ENCODE data around the gene MAST4.

Gene MAST4

GRCh38 chr5:67176936-67177335 is 580.7 kb downstream of the MAST4 start:
- DNase-seq, result no peak

- DNase-seq, result no peak
Observed at GRCh38 chr5:67178085-67178484, 581.9 kb downstream of the MAST4 start.

GRCh38 chr5:67178966-67179365 is 582.8 kb downstream of the MAST4 start:
- no peak for DNase-seq

DNA sequence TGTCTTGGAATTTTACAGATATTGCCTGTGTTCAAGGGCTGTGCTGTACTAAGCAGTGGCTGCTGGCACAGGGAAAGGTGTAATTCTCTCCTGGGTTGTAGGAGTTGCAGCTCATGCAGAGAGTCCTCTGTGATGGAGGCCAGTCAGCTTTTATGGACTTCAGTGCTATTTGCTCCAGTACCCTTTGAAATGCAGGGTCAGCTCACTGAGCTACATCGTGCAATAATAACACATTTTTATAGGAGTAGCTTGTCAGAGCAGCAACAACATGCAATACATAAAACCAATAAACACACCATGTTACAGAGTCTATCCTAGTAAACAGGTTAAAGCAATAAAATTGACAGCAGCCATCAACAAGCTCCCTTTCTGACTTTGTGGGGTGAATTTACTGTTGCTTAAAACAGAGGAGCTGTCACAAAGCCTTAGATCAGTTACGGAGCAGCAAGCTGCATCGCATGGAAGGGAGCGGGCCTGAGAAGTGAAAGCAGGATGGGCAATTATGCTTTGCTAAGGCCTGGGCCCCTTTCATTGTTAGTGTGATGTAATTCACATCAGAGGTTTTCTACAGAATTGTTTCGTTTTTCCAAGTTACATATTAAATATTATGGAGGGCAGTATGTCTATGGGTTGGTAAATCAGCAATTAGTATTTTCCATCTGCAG is 583.6 kb downstream of the MAST4 start:
- DNase-seq, result no peak

DNA sequence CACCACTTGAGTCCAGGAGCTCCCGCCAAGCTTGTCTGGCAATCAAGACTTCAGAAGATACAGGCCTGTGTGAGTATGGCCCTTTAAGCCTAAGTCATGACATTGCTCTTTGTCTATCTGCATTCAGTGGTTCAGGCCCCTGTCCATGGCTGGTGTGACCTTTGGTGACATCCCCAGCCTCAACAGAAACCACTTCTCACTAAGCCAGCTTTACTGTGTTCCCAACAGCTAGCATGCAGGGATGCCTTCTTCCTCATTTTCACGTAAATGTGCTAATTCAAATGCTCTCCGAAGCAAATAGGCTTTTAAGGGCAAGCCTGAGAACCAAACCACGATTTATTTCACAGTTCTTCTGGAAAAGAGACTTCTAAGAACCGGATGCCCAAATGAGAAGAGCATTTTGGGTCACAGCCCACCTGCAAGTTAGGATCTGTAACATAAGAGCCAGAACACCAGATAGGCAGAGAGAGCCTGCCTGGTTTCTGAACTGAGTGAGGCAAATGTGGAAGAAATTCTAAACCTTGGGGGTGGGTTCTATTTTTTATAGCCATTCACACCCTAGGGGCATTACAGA is 585.5 kb downstream of the MAST4 start:
- no peak for DNase-seq

GRCh38 chr5:67182301-67182790 is 586.2 kb downstream of the MAST4 start:
- DNase-seq, result no peak

DNA sequence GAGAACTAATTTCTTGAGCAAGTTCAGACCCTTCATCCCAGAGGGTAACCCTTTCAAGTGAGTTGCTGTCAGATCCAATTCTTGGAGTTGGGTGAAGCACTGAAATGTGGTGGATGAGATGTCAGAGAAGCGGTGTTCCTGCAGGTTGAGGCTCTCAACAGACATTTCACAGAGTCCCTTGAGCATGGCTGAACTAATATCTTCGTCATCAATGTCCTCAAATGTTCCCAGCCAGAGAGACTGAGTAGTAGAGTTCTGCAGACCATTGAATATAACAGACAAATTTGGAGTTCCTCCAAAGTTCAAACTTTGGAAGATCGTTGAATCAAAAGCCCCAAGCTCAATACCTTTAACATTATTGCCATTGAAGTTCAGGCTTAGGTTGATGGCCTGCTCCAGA is 587.7 kb downstream of the MAST4 start:
- DNase-seq, result no peak

DNA sequence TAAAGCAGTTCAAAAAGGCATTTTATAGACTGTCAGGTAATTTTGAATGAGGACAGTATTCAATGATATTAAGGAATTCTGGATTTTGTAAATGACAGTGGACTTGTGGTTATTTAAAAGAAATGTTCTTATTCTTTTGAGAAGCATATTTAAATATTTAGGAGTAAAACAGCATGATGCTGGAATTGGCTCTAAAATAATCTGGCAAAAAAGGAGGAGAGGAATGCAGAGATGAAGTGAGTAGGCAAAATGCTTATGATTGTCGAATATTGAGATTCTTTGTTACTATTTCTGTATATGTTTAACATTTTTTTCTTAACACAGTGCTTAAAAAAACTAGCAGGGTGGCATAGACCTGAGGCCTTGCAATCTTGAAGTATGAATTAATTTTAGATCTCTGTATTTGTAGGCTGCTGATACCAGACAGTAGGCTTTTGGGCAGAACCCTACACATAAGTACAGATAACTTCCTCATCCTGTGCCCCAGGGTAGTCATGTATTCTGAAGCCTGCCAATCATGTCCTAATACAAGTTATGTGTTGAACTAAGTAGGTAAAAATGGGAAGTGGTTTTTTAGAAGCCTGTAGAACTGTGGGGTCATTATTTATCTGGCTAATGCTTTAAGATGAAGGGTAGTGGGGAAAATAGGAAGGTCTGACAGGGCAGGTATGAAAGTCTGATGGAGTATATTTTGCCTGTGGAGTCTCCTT is 591.0 kb downstream of the MAST4 start:
- no peak for DNase-seq

- no peak for DNase-seq
Observed at GRCh38 chr5:67188274-67189078, 592.3 kb downstream of the MAST4 start.

- no peak for DNase-seq
Observed at GRCh38 chr5:67189079-67189354, 592.8 kb downstream of the MAST4 start.

GRCh38 chr5:67189931-67190330 is 593.7 kb downstream of the MAST4 start:
- no peak for DNase-seq

DNA sequence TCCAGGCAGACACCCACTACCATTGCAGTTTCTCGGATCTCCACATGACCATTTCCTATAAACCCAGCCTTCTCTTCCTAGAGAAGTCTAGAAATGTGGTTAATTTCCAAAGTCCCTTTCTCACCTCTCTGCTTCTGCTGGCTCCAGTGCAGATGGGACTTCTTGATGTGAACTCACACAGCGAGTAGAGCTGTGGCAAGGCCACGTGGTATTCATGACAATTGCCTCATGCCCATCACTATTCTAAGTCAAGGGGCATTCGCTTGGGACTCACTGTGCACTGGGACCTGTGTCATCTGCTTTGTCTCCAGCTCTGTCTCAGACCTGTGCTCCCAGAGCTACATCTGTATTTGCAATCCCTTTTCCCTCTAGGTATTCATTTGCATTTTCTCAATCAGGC is 594.2 kb downstream of the MAST4 start:
- DNase-seq, result no peak

GRCh38 chr5:67190861-67191260 is 594.7 kb downstream of the MAST4 start:
- DNase-seq, result no peak

DNA sequence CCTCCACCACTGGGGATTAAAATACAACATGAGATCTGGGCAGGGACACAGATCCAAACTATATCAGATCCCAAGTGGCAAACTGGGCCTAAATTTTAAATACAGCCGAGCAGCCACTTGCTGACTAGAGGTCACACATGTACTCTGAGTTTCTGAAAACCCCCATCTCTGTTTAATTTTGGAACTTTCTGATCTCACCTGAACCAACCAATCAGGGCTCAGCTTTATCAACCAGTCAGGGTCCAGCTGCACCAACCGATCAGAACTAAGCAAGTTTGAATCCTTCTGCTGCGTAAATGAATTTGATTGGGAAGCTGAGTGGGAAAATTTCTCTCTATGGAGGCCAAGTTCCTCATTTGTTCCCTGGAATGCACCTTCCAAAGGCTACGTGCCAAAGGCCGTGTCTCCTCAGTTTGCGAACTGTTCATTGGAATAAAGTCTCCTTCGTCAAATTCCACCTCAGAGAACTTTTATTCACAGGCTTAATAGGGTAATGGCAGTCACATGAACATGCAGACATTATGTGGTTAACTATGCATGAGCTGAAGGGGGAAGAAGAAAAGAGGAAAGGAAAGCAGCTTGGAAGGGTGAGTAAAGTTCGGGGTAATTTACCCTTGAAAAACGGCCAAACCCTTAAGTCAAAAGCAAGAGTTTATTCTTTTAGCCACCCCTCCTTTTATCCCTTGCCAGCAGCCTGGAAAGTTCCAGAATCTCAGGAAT is 596.7 kb downstream of the MAST4 start:
- no peak for DNase-seq

DNA sequence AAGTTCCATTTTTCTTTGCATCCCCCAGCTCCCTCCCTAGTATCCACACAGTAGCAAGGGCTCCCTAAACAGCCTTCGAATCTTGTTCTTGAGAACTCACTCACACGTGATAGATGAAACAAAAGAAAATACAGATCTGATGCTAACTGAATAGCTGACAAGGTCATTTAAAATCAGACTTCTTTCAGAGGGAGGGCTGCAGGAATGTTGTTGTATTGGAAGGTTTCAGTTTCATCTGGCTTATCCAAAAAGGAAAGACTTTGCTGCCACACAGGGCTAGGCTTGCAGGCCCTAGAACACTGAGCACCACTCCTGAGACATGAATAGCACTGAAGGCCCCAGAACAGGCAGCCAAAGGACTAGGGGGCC is 597.2 kb downstream of the MAST4 start:
- no peak for DNase-seq

- no peak for DNase-seq
Observed at GRCh38 chr5:67194166-67194565, 598.0 kb downstream of the MAST4 start.

DNA sequence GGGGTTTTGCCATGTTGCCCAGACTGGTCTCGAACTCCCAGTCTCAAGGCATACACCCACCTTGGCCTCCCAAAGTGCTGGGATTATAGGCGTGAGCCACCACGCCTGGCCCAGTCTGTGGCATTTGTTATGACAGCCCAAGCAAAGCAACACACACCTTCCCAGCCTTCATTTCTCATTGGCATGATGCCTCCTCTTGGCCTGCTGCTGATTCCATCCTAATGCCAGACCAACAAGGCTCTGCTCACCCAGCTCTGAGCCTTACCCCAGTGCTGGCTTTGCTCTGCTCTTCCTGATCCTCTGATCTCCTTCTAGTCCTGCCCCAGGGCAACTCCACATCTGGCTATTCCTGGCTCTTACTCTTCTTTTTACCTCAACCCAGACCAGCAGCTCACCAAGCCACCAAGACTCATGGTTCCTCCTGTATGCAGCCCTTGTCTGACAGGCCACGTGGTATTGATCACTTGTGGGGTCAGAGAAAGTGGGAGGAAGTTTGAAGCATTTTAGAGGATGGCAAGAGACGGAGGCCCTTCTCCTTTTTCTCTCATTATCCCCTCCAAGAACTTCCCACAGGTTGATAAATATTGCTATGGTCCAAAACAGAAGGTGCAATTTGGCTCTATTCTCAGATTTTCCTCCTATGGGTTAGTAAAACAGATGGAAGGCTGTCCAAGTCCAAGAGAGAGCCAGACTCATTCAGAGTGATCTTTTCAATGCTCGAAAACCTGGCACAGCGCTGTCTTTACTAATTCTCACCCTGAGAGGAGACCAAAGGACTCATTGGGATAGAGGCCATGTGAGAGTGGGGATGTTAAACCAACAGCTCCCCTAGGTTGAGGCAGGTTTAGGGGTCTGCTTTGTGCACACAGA is 599.4 kb downstream of the MAST4 start:
- no peak for DNase-seq

DNA sequence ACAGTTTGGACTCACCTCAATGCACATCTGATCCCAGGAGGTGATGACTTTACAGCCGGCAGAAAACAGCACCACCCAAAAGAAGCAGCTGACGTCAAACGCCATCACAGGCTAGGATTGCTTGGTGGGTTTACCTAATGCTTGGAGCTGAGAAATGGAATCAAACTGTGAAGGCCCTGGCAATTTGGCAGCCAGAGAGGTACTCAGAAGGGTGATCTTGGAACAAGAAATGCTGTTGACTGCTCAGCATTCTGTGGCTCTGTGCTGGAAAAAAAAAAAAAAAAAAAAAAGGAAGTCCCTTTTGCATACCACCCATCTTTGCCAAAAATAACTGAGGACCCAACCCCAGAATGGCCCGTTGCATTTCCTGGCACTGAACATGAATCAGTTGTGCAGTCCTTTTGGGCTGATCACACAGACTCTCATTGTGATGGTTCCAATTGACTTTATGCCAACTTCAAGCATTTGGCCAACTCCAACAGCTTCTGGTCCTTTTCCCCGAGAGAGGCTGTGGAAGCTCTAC is 600.4 kb downstream of the MAST4 start, which contains the start of gene CD180:
CD180 (minus strand) TSS at position 263 of the 523 bp plus-strand sequence; CDS start at position 105, 158 bp downstream.
- no peak for DNase-seq

DNA sequence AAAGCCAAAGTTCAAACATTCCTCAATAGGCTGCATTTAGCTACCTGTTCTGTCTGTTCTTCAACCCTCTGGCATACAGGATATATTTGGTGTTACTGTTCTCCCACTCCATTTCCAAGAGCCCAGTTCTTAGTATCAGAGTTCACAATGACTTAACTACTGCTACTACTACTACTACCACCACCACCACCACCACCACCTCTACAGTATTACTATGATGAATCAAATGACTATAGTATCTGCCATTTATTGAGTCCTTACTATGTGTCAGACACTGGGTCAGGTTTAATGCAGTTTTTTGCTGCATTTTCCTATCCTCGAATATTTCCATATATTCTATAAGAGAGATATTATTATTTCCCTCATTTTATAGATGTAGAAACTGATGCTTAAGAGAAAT is 601.3 kb downstream of the MAST4 start:
- no peak for DNase-seq

GRCh38 chr5:67198917-67199316 is 602.7 kb downstream of the MAST4 start:
- no peak for DNase-seq

DNA sequence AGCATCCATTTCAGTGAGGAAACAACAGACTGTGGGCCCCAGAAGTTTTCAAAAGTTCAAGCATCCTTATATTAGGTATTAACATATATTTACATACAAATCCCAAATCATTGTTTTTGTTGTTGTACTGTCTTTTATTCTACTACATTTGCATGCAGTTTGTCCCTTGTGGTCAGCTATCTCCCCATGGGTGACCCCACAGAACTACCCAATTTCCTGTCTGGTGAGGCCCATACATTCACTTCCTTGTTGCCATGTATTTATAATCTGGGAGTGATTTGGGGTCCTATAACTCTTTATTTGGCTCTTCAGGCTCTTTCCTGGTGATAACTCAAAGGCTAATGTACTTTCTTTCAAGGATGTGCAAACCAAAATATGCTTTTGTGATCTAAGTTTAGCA is 603.7 kb downstream of the MAST4 start:
- no peak for DNase-seq

All from NCI-H774 (cell line).